Nephron progenitor cell (in vitro differentiated cells): ENCODE measurements around the gene EFNB2.

Experiments
- DNase-seq: peaks from one replicate; pipeline ENCODE4 v3.0.0; 2021
- H3K27ac Mint-ChIP-seq: 2 replicates; pipeline ENCODE4 v1.8.0; 2021; ENCODE audit warnings: mild to moderate bottlenecking, moderate library complexity, mixed read lengths
- H3K27me3 Mint-ChIP-seq: 2 replicates; pipeline ENCODE4 v1.8.0; 2021; ENCODE audit warnings: mild to moderate bottlenecking, low read depth, mixed read lengths; ENCODE audit not compliant: poor library complexity
- H3K36me3 Mint-ChIP-seq: 2 replicates; pipeline ENCODE4 v1.8.0; 2021; ENCODE audit warnings: low read depth, mixed read lengths
- H3K4me1 Mint-ChIP-seq: 2 replicates; pipeline ENCODE4 v1.8.0; 2021; ENCODE audit warnings: mixed read lengths
- H3K4me3 Mint-ChIP-seq: 2 replicates; pipeline ENCODE4 v1.8.0; 2021; ENCODE audit warnings: mild to moderate bottlenecking, moderate library complexity, mixed read lengths
- H3K9me3 Mint-ChIP-seq: 2 replicates; pipeline ENCODE4 v1.8.0; 2021; ENCODE audit warnings: mild to moderate bottlenecking, moderate library complexity, mixed read lengths
- CTCF ChIP-seq: fragments of 200-600 bp; sonication (generic); IDR thresholded peaks from 2 replicates; pipeline ENCODE4 v1.5.0; 2021; ENCODE audit warnings: antibody characterized with exemption

Gene EFNB2

GRCh38 chr13:106499113-106499512 is 36.3 kb downstream of the EFNB2 start:
- no peak for DNase-seq
- H3K36me3 Mint-ChIP-seq = peaks cover 60% of the 10 kb centered on the region
- TF ChIP-seq CTCF = no peak
- no peaks in the 10 kb centered on the region for H3K27me3 Mint-ChIP-seq
- peak overlapping the region; percentile 49 for H3K4me3 Mint-ChIP-seq
- H3K4me1 Mint-ChIP-seq = peaks cover 80% of the 10 kb centered on the region
- H3K27ac Mint-ChIP-seq = peak overlapping the region; percentile 68
- no peaks in the 10 kb centered on the region for H3K9me3 Mint-ChIP-seq

- no peaks in the 10 kb centered on the region for H3K9me3 Mint-ChIP-seq
- DNase-seq = no peak
- peak overlapping the region; percentile 23 for H3K4me3 Mint-ChIP-seq
- no peaks in the 10 kb centered on the region for H3K27me3 Mint-ChIP-seq
- no peak for TF ChIP-seq CTCF
- peaks cover 60% of the 10 kb centered on the region for H3K36me3 Mint-ChIP-seq
- H3K27ac Mint-ChIP-seq = peak overlapping the region; percentile 68
- peaks cover 80% of the 10 kb centered on the region for H3K4me1 Mint-ChIP-seq
Observed at GRCh38 chr13:106498571-106498970, 36.9 kb downstream of the EFNB2 start.

- H3K27ac Mint-ChIP-seq = peak overlapping the region; percentile 68
Observed at GRCh38 chr13:106498158-106498557, 37.3 kb downstream of the EFNB2 start.

GRCh38 chr13:106497079-106497478 is 38.4 kb downstream of the EFNB2 start:
- no peak overlapping the region for H3K4me3 Mint-ChIP-seq
- no peak for DNase-seq
- no peaks in the 10 kb centered on the region for H3K27me3 Mint-ChIP-seq
- no peaks in the 10 kb centered on the region for H3K9me3 Mint-ChIP-seq
- no peak for TF ChIP-seq CTCF
- H3K36me3 Mint-ChIP-seq = peaks cover 60% of the 10 kb centered on the region
- H3K4me1 Mint-ChIP-seq = peaks cover 79% of the 10 kb centered on the region
- H3K27ac Mint-ChIP-seq = peak overlapping the region; percentile 86

More at GRCh38 chr13:106498158-106498557, 37.3 kb downstream of the EFNB2 start:
- Mint-ChIP-seq H3K9me3 (no peaks in the 10 kb centered on the region), H3K27me3 (no peaks in the 10 kb centered on the region), H3K4me3 (peak overlapping the region; percentile 46), H3K4me1 (peaks cover 80% of the 10 kb centered on the region), H3K36me3 (peaks cover 60% of the 10 kb centered on the region)
- TF ChIP-seq CTCF = no peak
- DNase-seq = no peak

- TF ChIP-seq CTCF = no peak
- Mint-ChIP-seq H3K27me3 (no peaks in the 10 kb centered on the region), H3K9me3 (no peaks in the 10 kb centered on the region), H3K36me3 (peaks cover 62% of the 10 kb centered on the region), H3K27ac (peak overlapping the region; percentile 66), H3K4me3 (peak overlapping the region; percentile 44), H3K4me1 (peaks cover 86% of the 10 kb centered on the region)
- no peak for DNase-seq
Observed at GRCh38 chr13:106496072-106496997, 39.1 kb downstream of the EFNB2 start.

- DNase-seq = no peak
- peaks cover 61% of the 10 kb centered on the region for H3K36me3 Mint-ChIP-seq
- no peaks in the 10 kb centered on the region for H3K9me3 Mint-ChIP-seq
- TF ChIP-seq CTCF = no peak
- H3K27ac Mint-ChIP-seq = no peak overlapping the region
- H3K4me3 Mint-ChIP-seq = no peak overlapping the region
- H3K4me1 Mint-ChIP-seq = peaks cover 84% of the 10 kb centered on the region
- H3K27me3 Mint-ChIP-seq = no peaks in the 10 kb centered on the region
Observed at GRCh38 chr13:106494936-106495335, 40.5 kb downstream of the EFNB2 start.
